GM10847 (cell line): ENCODE measurements around the gene IPO13.

Experiments used
- POLR2A ChIP-seq: IDR thresholded peaks from 2 replicates; pipeline ENCODE4 v1.6.1; 2011; ENCODE audit not compliant: insufficient read length; ENCODE audit errors: extremely low read depth

Gene IPO13

DNA sequence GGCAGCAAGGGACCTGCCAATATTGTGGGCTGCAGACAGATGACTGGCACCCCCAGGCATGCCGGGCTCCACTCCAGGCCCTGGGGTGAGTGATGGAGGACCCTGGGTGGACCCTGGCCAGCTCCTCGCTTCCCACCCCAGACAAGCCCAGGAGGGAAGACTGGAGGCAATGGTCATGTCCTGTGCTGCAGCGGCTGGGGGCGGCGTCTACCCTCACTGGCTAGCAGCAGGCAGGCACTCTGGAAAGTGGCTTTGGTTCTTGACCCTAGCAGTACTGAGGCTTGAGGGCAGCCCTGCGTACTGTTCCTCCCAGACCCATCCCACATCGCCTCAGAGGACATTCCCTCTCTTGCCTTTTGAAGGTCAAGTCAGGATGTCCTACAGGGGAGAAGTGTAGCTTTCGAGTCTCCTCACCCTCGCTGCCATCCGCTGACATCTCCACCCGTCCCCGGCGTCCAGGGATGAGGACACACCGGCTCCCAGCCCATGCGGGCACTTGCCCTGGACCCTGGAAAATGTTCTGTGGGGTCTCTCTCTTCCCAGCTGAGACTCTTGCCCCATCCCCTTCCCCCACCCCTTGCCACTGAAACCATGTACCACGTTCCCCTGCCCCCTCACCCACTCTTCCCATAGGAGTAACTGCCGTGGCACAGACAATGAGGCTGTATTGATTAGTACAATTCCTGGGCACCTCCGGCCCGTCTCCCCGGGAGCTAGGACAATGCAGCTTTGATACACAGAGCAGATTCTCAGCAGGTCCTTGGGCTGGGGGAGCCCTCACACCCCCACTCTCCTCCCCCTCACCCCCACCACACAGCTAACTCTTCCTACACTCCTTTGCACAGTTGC is 69.5 kb downstream of the IPO13 start:
- TF ChIP-seq POLR2A = no peak

GRCh38 chr1:44016890-44017400 is 70.2 kb downstream of the IPO13 start:
- no peak for TF ChIP-seq POLR2A
